Measurements from ENCODE around the gene TUBB2B.
"Not testable (repeated sequence)": the region's sequence is repeated elsewhere in the genome, so short reads cannot be mapped to it uniquely, and the experiment has no call there.

The TUBB2B gene

GRCh38 chr6:3258201-3258600 is 30.7 kb upstream of the TUBB2B start:
- no peak for DNase-seq (ENCODE audit: low spot score)

GRCh38 chr6:3253597-3253961 is 26.1 kb upstream of the TUBB2B start:
- DNase-seq (ENCODE audit: low spot score), result no peak

- no peak for DNase-seq (ENCODE audit: low spot score)
These were observed 25.6 kb upstream of the TUBB2B start for GRCh38 chr6:3252861-3253596.

- no peak for DNase-seq (ENCODE audit: low spot score)
These were observed 24.9 kb upstream of the TUBB2B start for GRCh38 chr6:3252369-3252768.

GRCh38 chr6:3251462-3252314 is 24.2 kb upstream of the TUBB2B start:
- DNase-seq (ENCODE audit: low spot score), result peak; percentile 88

- DNase-seq (ENCODE audit: low spot score), result no peak
These were observed 22.8 kb upstream of the TUBB2B start for GRCh38 chr6:3250231-3250675.

GRCh38 chr6:3249821-3250220 is 22.4 kb upstream of the TUBB2B start:
- DNase-seq (ENCODE audit: low spot score), result no peak

GRCh38 chr6:3247255-3248146 is 20.0 kb upstream of the TUBB2B start:
- peak; percentile 68 for DNase-seq (ENCODE audit: low spot score)

- DNase-seq (ENCODE audit: low spot score), result no peak
These were observed 17.8 kb upstream of the TUBB2B start for GRCh38 chr6:3245216-3245615.

- DNase-seq (ENCODE audit: low spot score), result not testable (repeated sequence)
These were observed 17.3 kb upstream of the TUBB2B start for GRCh38 chr6:3244832-3245161.

- no peak for DNase-seq (ENCODE audit: low spot score)
These were observed 16.8 kb upstream of the TUBB2B start for GRCh38 chr6:3244003-3244831.

- no peak for DNase-seq (ENCODE audit: low spot score)
These were observed 15.3 kb upstream of the TUBB2B start for GRCh38 chr6:3242768-3243167.

GRCh38 chr6:3241745-3242144 is 14.3 kb upstream of the TUBB2B start:
- not testable (repeated sequence) for DNase-seq (ENCODE audit: low spot score)

- DNase-seq (ENCODE audit: low spot score), result no peak
These were observed 13.1 kb upstream of the TUBB2B start for GRCh38 chr6:3240595-3240994.

GRCh38 chr6:3239110-3239830 is 11.8 kb upstream of the TUBB2B start:
- peak; percentile 47 for DNase-seq (ENCODE audit: low spot score)

GRCh38 chr6:3237761-3238662 is 10.6 kb upstream of the TUBB2B start:
- DNase-seq (ENCODE audit: low spot score), result no peak

- DNase-seq (ENCODE audit: low spot score), result no peak
These were observed 8.6 kb upstream of the TUBB2B start for GRCh38 chr6:3236005-3236404.

GRCh38 chr6:3235486-3235885 is 8.0 kb upstream of the TUBB2B start:
- no peak for DNase-seq (ENCODE audit: low spot score)

- DNase-seq (ENCODE audit: low spot score), result no peak
These were observed 6.5 kb upstream of the TUBB2B start for GRCh38 chr6:3233904-3234303.

- DNase-seq (ENCODE audit: low spot score), result no peak
These were observed 5.9 kb upstream of the TUBB2B start for GRCh38 chr6:3233321-3233720.
